ENCODE data around the gene ZNF785.
"Not testable (repeated sequence)": the region's sequence is repeated elsewhere in the genome, so short reads cannot be mapped to it uniquely, and the experiment has no call there.

ZNF785 gene

GRCh38 chr16:30565526-30565925, 20.0 kb downstream of the ZNF785 start:
- DNase-seq = no peak

DNA sequence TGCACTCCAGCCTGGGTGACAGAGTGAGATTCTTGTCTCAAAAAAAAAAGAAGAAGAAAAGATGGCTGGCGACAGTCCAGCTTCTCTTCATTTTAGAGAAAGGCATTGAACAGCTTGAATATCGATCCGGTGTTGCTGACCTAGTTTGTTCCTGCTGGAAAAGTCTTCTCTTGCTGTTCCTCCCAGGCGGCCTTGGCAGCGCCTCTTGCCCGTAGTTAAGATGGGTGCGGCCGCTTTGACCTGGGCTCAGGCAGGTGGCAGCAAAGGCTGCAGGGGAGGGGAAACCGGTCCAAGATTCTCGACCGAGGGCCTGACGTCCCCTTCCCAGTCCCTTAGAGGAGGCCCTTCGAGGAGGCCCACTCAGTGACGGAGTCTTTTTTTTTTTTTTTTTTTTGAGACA, 23.5 kb downstream of the ZNF785 start:
- no peak for DNase-seq

DNA sequence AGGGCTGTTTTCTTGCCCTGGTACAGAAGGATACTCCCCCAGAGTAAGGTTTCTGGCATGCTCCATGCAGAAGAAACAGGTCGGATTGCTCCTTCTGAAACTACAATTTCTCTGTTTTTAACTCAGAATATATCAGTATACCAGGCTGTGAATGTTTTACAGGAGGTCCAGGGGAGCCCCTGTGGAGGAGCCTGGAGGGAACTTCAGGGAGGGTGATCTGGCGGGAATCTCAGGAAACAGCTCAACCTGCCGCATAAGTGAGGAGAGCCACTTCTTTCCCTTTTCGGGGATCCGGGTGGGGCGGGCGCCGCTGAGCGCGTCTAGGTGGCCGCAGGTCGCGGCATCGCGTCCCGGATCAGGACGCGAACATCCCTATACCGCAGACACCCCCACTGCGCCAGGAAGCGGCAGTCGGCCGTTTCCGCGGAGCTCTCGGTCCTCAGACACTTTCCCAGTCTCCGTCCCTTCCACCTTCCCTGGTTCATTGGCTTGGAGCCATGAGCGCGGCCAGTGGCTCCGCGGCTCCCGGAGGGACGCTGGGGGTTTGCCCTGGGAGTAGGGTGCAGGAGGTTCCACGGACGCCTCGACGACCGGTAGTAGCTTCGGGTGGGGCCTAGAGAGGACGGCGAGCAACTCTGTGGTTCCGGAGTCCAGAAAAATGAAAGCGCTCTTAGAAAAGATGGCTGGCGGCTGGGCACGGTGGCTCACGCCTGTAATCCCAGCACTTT, 24.2 kb downstream of the ZNF785 start:
- DNase-seq = peak in 1 of 2 donors; percentile 16

DNA sequence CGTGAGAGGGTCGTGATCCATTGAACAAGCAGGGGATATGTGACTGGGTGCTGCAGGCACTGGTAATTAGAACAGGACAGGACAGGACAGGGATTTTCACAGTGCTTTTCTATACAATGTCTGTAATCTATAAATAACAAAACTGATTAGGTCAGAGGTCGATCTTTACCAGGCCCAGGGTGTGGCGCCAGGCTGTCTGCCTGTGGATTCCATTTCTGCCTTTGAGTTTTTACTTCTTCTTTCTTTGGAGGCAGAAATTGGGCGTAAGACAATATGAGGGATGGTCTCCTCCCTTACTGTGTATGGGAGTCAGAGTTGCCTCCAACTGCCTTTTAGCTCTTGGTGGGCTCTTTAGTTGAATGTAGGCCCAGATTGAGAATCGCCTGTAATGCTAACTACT, 25.8 kb downstream of the ZNF785 start:
- no peak for DNase-seq

- no peak for DNase-seq
Measured at GRCh38 chr16:30558789-30559377, 26.6 kb downstream of the ZNF785 start.

DNA sequence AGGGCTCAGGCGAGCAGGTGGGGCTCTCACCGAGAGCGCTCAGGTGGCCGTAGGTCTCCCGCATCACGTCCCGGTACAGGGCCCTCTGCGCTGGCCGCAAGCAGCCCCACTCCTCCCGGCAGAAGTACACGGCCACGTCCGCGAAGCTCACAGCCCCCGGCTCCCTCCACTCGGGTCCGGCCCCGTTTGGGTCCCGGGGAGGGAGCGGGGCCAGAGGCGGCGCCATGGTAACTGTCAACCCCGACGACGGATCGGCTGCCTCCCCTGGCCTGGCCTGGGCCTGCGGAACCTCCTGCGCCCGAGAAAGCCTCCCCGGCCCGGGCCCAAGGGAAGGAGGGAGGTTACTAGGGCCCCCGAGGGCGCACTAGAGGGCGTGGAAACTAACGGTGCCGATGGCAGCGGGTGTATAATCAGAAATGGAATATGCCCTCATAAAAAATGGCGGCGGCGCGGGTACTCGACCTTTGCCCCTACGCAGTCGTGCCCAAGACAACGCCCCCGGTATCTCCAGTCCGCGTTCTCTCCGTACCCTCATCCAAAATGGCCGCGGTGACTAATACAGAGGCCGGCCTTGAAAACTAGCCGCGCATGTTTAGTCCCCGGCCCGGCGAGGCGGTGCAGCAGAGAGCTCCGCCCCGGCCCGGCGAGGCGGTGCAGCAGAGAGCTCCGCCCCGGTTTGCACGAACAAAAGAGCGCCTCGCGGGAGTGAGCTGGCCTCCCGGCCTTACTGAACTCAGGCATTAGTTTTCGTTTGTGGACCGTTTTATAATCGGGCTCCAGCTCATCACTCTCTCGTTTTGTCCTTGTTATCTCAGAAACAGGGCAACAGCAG, 27.3 kb downstream of the ZNF785 start, which contains the start of gene ZNF764:
Gene ZNF764, minus strand, starts transcription at position 418 of the 832 bp plus-strand sequence. Its CDS starts 192 bp downstream, at position 226.
- peak; percentile 96 to 98 for DNase-seq

- no peak for DNase-seq
Measured at GRCh38 chr16:30557707-30557956, 27.9 kb downstream of the ZNF785 start.

DNA sequence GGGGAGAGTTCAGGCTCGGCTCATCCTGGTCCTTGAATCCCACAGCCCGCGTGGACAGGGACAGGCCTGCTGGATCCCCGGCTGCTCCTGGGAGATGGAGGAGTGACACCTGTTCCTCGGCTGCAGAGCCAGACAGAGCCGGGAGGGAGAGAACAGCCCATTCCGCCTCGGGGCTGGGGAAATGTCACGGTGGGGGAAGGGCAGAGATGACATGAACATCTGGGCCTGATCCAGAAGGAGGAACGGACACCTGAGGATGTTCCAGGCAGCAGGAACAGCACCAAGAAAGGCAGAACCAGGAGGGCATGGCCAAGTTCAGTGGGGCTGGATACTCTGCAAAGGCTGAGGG, 29.4 kb downstream of the ZNF785 start:
- no peak for DNase-seq

- DNase-seq = no peak
Measured at GRCh38 chr16:30555315-30556124, 30.0 kb downstream of the ZNF785 start.

- no peak for DNase-seq
Measured at GRCh38 chr16:30554557-30555314, 30.8 kb downstream of the ZNF785 start.

GRCh38 chr16:30553393-30553899, 32.1 kb downstream of the ZNF785 start:
- DNase-seq = no peak

DNA sequence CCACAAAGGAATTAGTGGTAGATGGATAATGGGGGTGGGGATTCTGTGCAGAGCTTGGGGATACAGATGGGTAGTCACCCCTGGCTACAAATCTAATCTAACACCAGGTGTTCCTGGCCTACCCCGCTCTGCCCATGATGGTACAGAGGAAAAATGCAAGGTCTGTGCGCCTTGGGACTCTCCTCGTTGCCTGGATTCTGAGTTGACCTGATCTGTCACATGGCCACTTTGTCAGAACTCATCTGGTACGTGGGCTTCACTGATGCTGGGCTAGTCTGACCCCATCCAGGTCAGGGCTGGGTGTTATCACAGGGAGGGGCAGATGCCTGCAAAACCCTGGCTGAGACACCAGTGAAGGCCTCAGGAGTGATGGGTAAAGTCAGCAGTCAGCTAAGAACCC, 32.5 kb downstream of the ZNF785 start:
- DNase-seq = no peak

GRCh38 chr16:30551781-30552180, 33.7 kb downstream of the ZNF785 start:
- peak; percentile 58 to 65 for DNase-seq

- DNase-seq = no peak
Measured at GRCh38 chr16:30548416-30549253, 36.9 kb downstream of the ZNF785 start.

GRCh38 chr16:30546115-30546514, 39.4 kb downstream of the ZNF785 start:
- no peak for DNase-seq

DNA sequence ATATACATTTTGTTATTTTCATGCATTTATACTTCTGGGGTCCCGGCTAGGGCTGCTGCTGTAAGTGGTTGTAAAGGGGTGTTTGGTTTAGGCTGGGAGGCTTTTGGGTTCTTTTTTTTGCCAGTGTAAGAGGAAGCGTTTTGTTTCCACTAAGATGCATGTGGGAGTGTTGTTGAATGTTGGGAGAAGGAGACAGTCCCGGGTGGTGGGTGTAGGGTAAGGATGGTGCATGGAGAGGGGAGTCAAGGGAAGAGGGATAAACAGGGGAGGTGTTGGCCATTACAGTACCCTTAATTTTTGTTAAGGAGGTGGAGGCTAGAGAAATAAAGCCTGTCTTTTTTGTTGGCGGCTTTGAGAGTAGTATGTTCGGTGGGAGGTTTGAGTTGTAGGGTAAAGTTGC, 42.4 kb downstream of the ZNF785 start:
- no peak for DNase-seq

- DNase-seq = no peak
Measured at GRCh38 chr16:30541502-30542329, 43.8 kb downstream of the ZNF785 start.

DNA sequence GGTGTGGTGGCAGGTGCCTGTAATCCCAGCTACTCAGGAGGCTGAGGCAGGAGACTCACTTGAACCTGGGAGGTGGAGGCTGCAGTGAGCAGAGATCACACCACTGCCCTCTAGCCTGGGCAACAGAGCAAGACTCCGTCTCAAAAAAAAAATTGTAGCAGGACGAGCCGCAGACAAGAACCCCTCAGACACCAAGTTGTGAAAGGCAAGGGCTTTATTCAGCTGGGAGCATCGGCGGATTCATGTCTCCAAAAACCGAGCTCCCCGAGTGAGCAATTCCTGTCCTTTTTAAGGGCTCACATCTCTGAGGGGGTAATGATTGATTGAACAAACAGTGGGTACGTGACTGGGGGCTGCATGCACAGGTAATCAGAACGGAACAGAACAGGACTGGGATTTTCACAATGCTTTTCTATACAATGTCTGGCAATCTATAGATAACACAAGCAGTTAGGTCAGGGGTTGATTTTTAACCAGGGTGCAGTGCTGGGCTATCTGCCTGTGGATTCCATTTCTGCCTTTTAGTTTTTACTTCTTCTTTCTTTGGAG, 44.5 kb downstream of the ZNF785 start:
- DNase-seq = not testable (repeated sequence)

DNA sequence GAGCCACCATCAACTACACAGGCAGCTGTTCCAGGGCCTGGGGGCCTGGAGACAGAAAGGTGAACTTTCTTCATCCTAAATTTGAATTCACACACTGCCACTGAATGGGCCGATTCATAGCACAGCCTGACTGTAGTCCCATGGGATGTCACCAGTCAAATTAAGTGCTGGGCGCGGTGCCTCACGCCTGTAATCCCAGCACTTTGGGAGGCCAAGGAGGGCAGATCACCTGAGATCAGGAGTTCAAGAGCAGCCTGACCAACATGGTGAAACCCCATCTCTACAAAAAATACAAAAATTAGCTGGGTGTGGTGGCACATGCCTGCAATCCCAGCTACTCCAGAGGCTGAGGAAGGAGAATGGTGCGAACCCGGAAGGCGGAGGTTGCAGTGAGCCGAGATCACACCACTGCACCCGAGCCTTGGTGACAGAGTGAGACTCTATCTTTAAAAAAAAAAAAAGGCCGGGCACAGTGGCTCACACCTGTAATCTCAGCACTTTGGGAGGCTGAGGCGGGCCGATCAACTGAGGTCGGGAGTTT, 45.4 kb downstream of the ZNF785 start:
- DNase-seq = not testable (repeated sequence)
